GM12801 (cell line): ENCODE results near the gene IRAK3.

Experiments
- CTCF ChIP-seq: IDR thresholded peaks from one replicate; pipeline ENCODE4 v1.5.1; 2011; ENCODE audit warnings: control low read depth; ENCODE audit not compliant: insufficient read length; ENCODE audit errors: extremely low read depth

Gene IRAK3

DNA sequence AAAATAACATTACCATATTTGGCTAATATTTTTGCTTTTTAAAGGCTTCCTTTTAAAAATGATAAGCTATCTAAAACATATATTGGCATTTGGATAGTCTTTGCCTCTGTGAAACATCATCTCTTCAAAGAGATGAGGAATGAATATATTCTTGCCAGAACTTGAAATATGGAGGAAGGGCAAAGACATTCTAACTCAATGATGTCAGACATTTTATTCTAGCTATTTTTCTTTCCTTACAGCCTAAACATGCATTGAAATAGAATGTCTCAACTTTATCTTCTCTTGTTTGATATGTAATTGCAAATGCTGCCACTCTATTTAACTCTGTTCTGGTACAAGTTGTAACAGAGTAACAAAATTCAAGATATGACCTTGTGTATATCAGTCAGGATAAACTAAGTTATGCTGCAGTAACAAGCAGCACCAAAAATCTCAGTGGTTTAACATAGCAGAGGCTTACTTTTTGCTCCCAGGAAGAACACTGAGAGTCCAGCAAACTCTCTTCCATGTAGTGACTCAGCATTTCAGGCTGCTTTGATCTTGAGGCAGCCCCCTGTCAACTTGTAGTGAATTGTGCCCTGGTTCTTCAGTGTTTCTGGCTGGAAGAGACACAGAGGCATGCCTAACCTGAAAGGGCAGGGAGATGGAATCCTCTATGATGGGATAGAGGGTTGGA lies 11.0 kb downstream of the IRAK3 start:
- TF ChIP-seq CTCF, result no peak

- no peak for TF ChIP-seq CTCF
Measured at GRCh38 chr12:66203820-66204219, 14.8 kb downstream of the IRAK3 start.

DNA sequence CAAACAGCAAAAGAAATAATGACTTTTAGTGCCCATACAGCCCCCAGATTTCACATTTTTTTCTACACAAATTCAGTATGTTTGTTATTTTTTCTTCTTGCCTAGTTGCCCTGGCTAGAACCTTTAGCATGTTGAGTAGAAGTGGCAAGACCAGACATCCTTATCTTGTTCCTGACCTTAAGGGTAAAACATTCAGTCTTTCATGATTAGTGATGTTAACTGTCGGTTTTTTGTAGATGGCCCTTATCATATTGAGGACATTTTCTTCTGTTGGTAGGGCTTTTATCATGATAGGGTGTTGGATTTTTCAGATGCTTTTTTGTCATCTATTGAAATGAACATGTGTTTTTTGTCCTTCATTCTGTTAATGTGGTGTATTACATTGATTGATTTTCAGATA lies 17.1 kb downstream of the IRAK3 start:
- TF ChIP-seq CTCF, result no peak

DNA sequence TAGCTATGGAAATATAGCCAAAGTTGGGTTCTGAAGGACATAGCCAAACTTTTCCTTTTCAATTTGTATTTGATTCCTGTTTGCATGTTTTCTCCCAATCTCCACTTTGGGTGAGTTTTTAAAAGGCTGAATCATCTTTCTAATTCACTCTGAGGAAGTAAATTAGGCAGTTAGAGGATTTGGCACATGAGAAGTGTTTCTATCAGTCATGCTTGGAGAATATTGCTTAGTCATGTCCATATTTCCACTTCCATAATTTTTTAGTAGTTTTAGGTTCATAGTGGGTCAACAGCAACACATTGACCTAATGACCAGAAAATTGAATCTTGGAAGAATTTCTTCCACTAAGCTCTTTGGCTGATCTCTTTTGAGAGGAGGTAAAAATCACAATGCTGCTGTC lies 21.8 kb downstream of the IRAK3 start:
- no peak for TF ChIP-seq CTCF

GRCh38 chr12:66217342-66217917 lies 28.4 kb downstream of the IRAK3 start:
- no peak for TF ChIP-seq CTCF

DNA sequence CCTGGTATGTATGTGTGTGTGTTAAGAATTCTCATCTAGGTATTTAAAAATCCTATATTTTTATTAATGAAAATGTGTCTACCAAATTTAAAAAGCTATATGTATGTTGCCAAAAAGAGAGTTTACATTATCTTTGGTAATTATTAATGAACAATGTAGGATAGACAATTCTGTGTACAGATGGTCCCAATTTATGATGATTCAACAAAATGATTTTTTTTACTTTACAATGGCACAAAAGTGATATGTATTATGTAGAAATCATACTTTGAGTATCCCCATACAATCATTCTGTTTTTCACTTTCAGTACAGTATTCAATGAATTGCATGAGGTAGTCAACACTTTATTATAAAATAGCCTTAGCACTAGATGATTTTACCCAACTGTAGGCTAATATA lies 39.4 kb downstream of the IRAK3 start:
- TF ChIP-seq CTCF, result no peak

- TF ChIP-seq CTCF, result no peak
Measured at GRCh38 chr12:66232263-66232662, 43.2 kb downstream of the IRAK3 start.
